NOMO-1 treated with DMSO at 0.1 percent for 48 hours (cell line): ENCODE data around the gene FMN2.
"Not testable (repeated sequence)": the region's sequence is repeated elsewhere in the genome, so short reads cannot be mapped to it uniquely, and the experiment has no call there.

ENCODE experiments used
- DNase-seq: peaks from one replicate; lab custom pipeline; 2025; ENCODE audit not compliant: unreplicated experiment; lab: John Stamatoyannopoulos, UW

The FMN2 gene

GRCh38 chr1:240304466-240304865, 212.8 kb downstream of the FMN2 start:
- no peak for DNase-seq

- no peak for DNase-seq
These were observed 215.0 kb downstream of the FMN2 start for GRCh38 chr1:240306673-240307072.

GRCh38 chr1:240308096-240308495, 216.4 kb downstream of the FMN2 start:
- DNase-seq, result no peak

- no peak for DNase-seq
These were observed 218.1 kb downstream of the FMN2 start for GRCh38 chr1:240309769-240310168.

- DNase-seq, result no peak
These were observed 218.7 kb downstream of the FMN2 start for GRCh38 chr1:240310226-240310925.

GRCh38 chr1:240312872-240313271, 221.2 kb downstream of the FMN2 start:
- no peak for DNase-seq

GRCh38 chr1:240314845-240315801, 223.4 kb downstream of the FMN2 start:
- no peak for DNase-seq

GRCh38 chr1:240319998-240320397, 228.3 kb downstream of the FMN2 start:
- no peak for DNase-seq

- DNase-seq, result no peak
These were observed 229.0 kb downstream of the FMN2 start for GRCh38 chr1:240320659-240321058.

GRCh38 chr1:240322943-240323342, 231.3 kb downstream of the FMN2 start:
- no peak for DNase-seq

- not testable (repeated sequence) for DNase-seq
These were observed 236.7 kb downstream of the FMN2 start for GRCh38 chr1:240328382-240328781.

- no peak for DNase-seq
These were observed 237.8 kb downstream of the FMN2 start for GRCh38 chr1:240329443-240329842.

GRCh38 chr1:240332672-240333071, 241.0 kb downstream of the FMN2 start:
- DNase-seq, result no peak

- DNase-seq, result no peak
These were observed 246.1 kb downstream of the FMN2 start for GRCh38 chr1:240337781-240338180.

GRCh38 chr1:240338837-240339236, 247.2 kb downstream of the FMN2 start:
- DNase-seq, result no peak

- DNase-seq, result no peak
These were observed 249.9 kb downstream of the FMN2 start for GRCh38 chr1:240341365-240342250.

GRCh38 chr1:240342251-240342625, 250.6 kb downstream of the FMN2 start:
- no peak for DNase-seq

GRCh38 chr1:240343045-240343444, 251.4 kb downstream of the FMN2 start:
- DNase-seq, result no peak

- DNase-seq, result no peak
These were observed 252.3 kb downstream of the FMN2 start for GRCh38 chr1:240343966-240344365.

GRCh38 chr1:240344918-240345317, 253.2 kb downstream of the FMN2 start:
- DNase-seq, result no peak

- DNase-seq, result no peak
These were observed 258.0 kb downstream of the FMN2 start for GRCh38 chr1:240349695-240350094.
